HG02938 (cell line): Measurements from ENCODE around the gene VPS37D.
"Not testable (repeated sequence)": the region's sequence is repeated elsewhere in the genome, so short reads cannot be mapped to it uniquely, and the experiment has no call there.

Source experiments
- ATAC-seq: cut with Tn5 transposase; IDR thresholded peaks from one replicate; pipeline ENCODE4 v1.9.1; 2021; ENCODE audit warnings: mild to moderate bottlenecking, moderate library complexity; ENCODE audit not compliant: unreplicated experiment

Gene VPS37D

DNA sequence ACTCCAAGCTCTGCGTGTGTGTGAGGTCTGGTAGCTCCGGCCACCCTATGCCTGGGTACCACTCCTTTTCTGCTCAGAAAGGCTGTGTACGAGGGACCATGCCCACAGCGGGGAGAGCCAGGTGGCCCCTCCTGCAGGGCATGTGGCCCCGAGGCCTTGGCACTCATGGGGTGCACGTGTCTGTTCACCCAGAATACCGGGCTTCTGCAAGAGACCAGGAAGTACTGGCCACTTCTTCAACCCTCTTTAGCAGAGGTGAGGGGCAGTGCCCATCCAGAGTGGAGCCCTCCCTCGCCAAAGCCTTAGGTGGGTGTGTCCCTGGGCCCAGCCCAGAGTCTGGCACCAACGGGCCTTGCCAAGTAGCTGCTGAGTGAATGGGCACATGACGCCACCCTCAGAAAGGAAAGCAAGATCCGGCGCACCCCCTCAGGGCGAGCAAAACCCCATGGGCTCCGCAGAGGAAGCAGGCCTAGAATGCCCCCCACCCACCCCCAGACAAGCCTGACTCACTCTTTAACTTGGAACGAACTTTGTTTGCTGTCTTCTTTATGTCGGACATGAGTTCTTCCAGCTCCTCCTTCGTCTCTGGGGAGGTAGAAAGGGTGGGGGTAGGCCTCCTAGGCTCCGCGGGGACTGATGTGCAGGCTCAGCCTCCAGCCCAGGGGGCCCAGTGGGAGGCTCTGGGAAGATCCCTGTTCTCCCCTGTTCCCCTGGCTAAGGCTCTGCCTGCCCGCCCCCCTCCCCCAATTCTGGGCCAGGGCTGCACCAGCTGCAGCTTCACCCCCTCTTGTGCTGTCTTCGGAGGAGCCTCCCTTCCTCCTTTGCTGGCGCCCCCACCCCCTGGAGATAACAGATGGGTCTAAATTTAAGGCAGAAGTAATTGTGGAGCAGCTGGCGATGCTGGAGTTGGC lies 37.3 kb downstream of the VPS37D start:
- ATAC-seq, result no peak

DNA sequence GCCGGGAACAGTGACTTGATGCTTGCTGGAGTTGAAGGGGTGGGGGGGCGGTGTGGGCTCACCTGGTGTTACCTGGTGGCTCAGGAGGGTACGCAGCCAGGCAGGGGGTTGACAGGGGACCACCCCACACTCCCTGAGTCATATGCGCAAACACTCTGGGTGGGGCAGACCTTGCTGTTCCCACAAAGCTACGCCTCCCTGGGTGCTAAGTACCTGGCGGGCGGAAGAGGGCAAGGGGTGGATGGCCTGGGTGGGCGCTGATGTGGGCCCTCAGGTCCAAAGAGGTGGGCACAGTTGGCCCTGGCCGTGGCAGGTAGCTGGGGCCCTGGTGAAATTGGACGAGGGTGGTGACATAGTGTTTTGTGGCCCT lies 37.9 kb downstream of the VPS37D start:
- ATAC-seq, result no peak

DNA sequence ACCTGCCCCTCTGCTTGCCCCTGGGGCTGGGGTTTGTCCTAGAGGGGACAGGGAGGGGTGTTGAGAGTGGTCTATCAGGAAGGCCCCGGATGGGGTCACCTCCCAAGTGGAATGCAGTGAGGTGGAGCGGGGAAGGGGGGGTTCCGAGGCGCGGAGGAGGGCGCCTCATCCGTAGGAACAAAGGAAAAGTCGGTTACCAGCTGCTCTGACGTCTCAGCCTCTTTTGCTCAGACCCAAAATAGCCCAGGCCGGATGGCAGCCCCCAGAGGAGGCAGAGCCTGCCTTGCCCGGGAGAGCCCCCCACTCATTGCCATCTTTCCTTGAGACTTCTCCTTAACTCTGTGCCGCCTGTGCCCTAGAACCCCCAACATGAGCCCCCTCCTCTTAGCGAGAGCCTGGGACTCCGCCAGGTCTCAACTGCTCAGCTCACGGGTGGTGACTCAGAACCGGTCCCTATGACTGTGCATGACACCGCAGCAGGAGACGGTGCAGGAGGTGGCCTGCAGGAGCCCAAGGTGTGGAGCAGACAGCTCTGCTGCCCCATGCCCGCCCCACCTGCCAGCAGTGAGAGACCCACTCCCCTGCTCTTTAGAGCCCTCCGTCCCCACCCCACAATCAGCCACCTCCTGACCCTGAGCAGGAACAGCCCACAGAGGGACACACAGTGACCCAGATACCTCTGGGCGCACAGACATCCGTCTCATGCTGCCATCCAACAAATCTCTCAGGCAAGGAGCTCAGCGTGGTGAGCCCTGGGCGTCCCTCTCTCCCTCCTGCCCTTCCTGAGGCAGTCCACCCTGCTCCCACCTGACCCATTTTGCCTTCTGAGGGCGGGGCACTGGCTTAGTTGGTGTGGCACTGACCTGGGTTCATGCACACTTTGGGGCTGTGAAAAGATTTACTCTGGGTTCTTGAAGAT lies 38.8 kb downstream of the VPS37D start:
- no peak for ATAC-seq

DNA sequence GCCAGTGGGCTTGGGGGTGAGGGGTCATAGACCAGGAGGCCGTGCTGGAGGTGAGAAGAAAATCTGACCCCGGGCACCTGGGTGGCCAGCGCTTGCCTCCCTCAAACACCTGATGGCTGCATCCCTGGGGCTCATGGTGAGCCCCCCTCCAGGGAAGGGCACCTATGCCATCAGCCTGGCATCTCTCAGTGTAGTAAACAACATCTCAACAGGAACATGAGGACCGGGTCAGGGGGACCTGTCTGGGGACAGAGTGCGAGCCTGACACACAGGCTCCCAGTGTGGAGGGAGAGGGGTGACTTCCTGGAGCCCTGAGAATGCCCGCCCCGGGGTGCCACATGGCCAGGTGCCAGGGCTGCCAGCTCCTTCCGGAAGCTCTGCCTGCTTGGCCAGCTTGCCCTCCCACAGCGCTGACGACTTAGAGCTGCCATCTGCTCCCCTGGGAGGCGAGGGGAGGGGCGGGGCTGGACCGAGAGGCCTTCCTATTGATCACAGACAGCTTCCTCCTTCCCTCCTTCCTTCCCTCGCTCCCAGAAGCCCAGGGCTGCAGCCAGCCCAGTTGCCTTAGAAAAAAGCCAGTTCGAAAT lies 39.5 kb downstream of the VPS37D start:
- no peak for ATAC-seq

DNA sequence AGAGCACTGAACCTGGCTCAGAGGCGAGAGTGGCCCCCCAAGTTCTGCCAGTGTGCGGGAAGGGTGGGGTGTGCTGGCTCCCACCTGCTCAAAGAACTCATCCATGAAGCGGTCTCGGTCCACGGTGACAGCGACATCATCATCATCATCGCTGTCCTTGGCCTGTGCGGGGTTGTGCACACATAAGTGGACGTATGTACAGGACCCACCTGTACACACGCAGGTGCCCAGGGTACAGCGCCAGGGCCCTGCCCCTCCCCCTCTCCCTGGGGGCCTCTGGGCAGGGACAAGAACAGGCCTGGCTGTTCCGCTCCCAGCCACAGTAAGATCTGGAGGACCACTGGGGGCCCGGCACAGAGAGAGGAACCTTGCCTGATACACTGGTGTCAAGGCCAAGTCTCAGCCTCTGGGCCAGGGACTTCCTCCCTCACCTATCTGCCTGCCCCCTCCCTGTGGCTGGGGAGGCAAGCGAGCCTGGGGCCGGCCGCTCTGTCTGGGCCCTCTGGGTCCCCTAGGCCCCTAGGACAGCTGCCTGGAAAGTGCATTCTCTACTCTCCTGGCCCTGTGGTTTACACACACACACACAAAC lies 41.4 kb downstream of the VPS37D start:
- no peak for ATAC-seq

DNA sequence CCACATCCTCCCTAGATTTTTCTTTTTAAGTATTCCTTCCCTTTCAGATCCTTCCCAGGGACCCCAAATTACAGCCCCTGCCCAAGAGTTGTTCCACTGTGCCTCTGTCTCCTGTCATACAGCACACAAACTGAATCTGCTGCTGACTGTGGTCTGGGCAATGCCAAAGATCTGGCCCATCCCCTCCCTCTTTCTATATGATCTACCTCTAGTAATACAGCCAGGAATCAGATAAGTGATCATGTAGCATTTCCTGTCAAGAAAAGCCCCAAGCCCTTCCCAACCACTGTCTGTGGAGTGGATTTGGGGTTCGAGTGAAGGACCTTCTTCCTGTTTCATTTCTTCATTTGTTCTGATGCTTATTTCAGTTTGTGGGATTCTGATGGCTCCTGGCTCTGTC lies 45.1 kb downstream of the VPS37D start:
- ATAC-seq, result no peak

DNA sequence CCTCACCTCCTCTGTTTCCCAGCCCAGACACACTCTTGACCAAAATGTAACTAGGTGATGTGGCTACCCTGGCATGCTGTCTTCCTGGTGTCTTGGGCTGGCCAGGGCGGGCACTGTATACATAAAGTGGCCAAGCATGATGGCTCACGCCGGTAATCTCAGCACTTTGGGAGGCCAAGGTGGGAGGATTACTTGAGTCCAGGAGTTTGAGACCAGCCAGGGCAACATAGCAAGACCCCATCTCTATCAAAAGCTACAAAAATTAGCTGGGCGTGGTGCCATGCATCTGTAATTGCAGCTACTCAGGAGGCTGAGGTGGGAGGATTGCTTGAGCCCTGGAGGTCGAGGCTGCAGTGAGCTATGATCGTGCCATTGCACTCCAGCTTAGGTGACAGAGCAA lies 45.7 kb downstream of the VPS37D start:
- ATAC-seq, result not testable (repeated sequence)

DNA sequence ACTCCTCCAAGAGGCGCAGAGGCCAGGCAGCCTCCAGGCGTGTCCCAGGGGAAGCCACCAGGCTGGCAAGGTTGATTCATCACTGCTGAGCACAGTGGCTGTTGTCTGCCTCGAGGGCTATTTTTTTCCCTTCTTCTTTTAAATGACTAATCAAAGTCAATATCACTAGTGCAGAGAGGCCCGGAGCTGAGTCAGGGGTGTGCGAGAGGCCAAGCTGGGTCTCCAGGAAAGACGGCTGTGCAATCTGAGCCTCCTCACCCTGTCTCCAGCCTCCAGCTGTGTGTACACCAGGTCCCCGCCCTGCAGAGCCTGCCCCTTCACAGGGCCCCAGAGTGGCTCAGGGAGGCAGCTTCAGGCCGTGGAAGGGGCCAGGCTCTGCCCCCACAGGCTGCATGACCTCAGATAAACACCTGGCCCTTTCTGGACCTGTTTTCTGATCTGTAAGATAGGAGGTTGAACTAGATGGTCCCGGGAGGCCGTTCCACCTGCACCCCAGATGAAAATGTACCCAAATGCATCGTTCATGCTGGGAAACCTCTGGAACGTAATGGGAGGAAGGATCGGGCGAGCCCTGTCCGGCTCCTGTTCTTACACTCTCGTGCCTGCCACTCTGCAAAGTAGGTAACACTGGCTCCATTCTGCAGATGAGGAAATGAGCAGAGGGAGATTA lies 48.2 kb downstream of the VPS37D start:
- ATAC-seq, result no peak

DNA sequence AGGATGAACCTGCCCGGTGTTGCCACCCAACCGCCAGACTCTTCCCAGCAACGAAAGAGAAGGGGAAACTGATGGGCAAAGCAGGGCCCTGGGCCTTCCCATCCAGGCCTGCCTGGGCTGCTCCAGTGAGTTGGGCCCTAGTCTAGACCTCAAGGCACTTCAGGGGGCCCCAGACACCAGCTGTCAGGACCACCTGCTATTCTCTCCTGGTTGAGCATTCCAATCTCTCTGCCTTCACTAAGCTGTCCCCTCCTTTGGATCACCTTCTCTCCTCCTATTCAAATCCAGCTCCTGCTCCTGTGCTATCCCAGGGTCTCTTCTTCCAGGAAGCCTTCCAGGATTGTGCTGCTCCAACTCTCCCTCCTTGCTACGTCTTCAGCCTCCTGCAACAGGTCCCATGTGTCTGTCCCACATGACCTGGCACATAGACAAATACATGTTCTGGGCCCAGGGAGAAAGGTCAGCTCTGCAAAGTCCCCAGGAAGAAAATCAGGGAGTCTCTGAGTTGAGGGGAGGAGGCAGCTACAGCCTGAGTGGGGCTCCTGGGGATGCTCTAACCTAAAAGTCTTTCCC lies 48.8 kb downstream of the VPS37D start:
- ATAC-seq, result no peak

DNA sequence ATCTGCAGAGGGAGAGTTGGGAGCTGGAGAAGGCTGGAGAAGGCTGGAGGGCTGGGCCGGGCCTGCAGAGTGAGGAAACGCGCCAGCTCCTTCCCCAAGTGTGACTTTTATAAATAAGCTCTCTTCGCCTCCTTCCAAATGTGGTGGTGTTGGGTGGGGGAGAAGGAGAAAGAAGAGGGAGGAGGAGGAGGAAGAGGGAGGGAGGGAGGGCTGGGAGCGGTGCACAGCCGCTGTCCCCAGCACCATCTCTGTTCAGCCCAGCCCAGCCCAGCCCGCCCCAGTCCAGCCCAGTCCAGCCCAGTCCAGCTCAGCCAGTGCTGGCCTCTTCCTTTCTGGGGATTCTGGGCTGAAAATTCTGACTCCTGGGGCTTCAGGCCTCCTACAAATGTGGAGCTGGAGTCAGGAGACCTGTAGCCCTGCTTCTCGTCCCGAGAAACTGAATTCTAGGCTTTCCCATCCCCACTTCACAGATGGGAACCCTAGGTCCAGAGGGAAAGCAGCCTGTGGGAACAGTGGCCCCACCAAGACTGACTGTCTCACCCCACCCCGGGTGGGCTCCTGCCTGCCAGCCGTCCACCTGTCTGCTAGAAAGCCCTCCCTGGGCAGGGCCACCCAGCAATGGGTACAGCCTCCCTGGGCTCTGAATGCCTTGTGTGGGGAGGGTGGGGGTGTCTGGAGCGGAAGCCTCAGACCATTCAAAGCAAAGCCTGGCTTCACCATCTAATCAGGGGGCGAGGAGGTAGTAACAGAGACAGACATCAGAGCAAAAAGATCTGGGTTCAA lies 49.6 kb downstream of the VPS37D start:
- no peak for ATAC-seq

DNA sequence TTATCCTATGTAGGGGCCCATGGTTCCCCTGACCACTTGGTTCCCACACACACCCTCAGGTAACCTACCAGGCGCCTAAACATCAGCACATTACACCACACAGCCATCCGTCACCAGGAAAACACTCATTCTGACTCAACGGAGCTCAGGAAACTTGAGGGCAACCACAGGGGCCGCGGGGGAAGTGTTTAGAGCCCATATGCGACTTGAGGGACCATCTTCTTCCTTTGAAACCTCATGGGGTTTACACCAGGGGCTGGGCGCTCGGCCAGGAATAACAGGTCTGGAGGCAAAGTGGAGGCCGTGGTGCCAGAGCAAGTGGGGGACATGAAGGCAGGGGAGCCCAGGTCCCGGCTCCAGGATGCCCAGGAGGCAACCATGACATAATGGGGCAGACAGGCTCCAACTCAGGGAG lies 50.4 kb downstream of the VPS37D start:
- no peak for ATAC-seq

DNA sequence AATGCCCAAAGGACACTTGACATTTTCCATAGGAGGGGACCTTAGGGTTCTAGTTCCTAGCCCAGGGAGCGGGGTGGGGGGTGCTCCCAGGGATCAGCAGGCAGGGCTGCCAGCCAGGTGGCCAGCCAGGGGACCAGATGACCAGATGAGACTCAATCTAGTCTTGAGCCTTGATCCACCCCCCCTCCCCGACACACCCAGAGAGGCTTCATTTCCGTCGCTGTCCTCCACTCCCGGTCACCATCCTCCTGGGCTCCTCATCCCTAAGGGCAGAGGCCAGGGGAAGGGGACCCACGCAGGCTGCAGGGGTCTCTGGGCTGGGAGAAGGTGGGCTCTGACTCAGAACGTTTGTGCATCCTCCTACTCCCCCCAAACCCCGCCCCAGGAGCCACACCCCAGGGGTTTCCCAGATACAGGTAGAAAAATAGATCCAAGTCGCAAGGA lies 50.8 kb downstream of the VPS37D start:
- no peak for ATAC-seq

DNA sequence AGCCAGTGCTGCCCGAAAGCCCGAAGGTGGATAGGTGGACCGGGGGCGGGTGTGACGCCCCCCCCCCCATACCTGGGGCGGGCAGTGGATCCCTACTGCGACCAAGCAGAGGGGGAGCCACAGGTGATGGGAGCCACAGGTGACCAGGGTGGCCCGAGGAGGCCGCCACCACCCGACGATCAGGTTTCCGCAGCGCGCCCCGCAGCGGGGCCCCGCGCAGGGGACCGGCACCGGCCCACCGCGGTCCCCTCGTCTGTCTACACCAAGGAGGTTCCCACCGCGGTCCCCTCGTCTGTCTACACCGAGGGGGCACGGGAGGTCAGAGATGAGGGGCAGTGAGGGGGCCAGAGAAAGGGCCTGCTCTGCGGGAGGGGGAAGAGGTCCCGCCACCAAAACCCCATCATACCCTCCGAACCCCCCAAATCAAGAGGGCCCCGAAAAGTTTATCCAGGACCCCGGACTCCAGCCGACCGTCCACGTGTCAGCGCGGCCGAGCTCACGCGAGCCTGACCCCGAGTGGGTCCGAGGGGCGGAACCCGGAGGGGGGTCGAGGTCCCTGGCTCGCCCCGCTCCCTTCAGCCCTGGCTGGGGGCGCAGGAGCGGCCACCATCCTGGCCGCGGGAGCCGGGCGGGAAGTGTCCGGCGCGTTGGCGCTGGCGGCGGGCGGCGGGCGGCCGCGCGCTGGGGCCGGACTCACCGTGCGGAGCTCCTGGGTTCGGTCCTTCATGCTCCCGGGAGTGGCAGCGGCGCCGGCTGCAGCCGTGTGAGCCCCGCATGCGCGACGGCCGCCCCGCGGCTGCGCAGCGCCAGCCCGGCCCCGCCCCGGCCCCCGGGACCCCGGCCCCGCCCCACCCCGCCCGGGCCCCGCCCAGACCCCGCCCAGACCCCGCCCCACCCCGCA lies 51.5 kb downstream of the VPS37D start, which contains the start of gene STX1A:
TSS of gene STX1A (minus strand) at position 765 of the 901 bp plus-strand sequence. CDS start at position 727, 38 bp downstream.
- peak; percentile 42 for ATAC-seq

DNA sequence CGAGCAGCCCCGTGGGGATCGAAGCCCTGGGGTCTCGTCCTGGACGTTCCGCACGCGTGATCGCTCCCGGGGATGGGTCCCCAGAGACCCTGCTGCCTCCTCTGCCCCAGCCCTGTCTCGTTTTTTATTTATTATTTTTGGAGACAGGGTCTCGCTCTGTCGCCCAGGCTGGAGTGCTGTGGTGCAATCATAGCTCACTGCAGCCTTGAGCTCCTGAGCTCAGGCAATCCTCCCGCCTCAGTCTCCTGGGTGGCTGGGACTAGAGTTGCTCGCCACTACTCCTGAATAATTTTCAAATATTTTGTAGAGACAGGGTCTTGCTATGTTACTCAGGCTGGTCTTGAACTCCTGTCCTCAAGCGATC lies 52.2 kb downstream of the VPS37D start:
- ATAC-seq, result peak; percentile 4

DNA sequence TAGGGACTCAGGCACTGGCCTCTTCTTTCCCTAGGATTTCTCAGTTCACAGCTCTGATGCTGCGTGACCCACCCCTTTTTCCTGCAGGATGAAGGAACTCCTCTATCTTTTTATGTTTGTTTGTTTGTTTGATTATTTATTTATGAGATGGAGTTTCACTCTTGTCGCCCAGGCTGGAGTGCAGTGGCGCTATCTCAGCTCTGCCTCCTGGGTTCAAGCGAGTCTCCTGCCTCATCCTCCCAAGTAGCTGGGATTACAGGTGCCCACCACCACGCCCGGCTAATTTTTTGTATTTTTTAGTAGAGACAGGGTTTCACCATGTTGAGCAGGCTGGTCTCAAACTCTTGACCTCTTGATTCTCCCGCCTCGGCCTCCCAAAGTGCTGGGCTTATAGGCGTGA lies 52.8 kb downstream of the VPS37D start:
- not testable (repeated sequence) for ATAC-seq

DNA sequence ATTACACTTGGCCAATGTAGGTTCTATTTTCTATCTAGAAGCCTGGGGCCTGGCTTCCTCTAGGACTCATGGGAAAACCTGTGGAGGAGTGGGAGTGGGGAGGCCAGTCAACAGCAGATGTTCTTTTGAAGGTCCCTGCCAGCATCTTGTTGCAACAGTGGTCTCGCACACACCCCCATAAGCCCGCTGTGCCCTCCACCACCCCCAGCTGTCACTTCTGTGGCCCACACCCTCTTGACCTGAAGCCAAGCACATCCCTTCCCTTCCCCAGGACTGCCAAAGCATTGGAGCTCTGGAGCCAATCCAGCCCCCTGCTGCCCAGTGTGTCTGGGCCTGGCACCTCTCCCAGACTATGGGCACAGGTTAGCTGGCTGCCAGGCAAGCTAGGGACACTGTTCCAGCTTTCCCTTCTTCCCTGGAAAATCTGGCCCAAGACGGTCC lies 53.8 kb downstream of the VPS37D start:
- ATAC-seq, result no peak
